Left lobe of liver (tissue), 2 donors: ENCODE results near the gene CCSER2. TPM values are rescaled to one million over a fixed set of nuclear protein-coding genes. Genes with fewer than 3 reads are reported as not detected.
A peak's percentile ranks its signal among the peaks of the same experiment; 100 is the strongest.
"Not testable (repeated sequence)": the region's sequence is repeated elsewhere in the genome, so short reads cannot be mapped to it uniquely, and the experiment has no call there.

ENCODE experiments used
- ATAC-seq: fragments of 200-7000 bp; cut with Tn5 transposase; one replicate; pipeline ENCODE4 v1.9.1; 2020; ENCODE audit warnings: mild to moderate bottlenecking, moderate library complexity
- DNase-seq: peaks from one replicate; pipeline ENCODE4 v3.0.0-alpha.2; 2020; ENCODE audit warnings: low spot score
- total RNA-seq: library from RNA; stranded (reverse); gene quantifications from one replicate; pipeline ENCODE4 v1.2.1, GENCODE V29; 2021
- donor health status: DM: no; HTN: no; CAD: no; lungs with moderate emphysema.
- donor health status: DM: no; HTN: yes; CAD: no.

The CCSER2 gene, protein sequence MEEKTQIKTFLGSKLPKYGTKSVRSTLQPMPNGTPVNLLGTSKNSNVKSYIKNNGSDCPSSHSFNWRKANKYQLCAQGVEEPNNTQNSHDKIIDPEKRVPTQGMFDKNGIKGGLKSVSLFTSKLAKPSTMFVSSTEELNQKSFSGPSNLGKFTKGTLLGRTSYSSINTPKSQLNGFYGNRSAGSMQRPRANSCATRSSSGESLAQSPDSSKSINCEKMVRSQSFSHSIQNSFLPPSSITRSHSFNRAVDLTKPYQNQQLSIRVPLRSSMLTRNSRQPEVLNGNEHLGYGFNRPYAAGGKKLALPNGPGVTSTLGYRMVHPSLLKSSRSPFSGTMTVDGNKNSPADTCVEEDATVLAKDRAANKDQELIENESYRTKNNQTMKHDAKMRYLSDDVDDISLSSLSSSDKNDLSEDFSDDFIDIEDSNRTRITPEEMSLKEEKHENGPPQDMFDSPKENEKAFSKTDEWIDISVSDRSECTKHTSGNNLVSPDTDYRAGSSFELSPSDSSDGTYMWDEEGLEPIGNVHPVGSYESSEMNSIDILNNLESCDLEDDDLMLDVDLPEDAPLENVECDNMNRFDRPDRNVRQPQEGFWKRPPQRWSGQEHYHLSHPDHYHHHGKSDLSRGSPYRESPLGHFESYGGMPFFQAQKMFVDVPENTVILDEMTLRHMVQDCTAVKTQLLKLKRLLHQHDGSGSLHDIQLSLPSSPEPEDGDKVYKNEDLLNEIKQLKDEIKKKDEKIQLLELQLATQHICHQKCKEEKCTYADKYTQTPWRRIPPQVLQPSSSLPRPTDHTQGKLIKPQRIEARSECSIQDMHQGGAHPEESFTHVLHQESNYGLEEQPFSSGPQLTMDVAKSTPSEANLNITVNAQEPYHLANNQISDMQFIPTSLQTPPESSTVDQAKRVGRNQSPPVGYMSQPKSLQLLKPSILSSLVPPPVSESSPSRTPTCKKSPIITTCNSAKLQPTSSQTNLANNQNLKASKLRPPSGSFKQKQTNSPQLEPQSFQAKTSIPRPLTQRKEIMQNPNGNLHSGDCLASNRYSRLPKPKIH
- 13.9 TPM for total RNA-seq

- ATAC-seq (peak; percentile 94), DNase-seq (peak; percentile 98)
These were observed at the start of gene CCSER2 for GRCh38 chr10:84328418-84329195. TSS of gene CCSER2 (plus strand) at chr10:84328589. CDS start at chr10:84371053, 42,464 bp downstream.

GRCh38 chr10:84279876-84280475 lies 48.4 kb upstream of the CCSER2 start:
- DNase-seq, ATAC-seq: not testable (repeated sequence)

DNA sequence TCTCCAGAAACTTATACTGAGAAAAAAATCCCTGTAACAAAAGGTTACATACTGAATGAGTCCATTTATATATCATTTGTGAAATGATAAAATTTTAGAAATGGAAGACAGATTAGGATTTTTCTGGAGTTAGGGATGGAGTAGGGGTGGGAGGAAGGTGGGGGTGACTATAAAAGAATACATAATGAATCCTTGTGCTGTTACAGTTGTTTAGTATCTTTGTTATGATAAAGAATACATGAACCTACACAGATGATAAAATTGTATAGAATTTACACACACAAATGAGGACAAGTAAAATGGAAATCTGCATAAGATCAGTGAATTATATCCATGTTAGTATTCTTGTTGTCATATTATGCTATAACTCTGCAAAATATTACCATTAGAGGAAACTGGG lies 41.7 kb upstream of the CCSER2 start:
- no peak for DNase-seq
- no peak for ATAC-seq

DNA sequence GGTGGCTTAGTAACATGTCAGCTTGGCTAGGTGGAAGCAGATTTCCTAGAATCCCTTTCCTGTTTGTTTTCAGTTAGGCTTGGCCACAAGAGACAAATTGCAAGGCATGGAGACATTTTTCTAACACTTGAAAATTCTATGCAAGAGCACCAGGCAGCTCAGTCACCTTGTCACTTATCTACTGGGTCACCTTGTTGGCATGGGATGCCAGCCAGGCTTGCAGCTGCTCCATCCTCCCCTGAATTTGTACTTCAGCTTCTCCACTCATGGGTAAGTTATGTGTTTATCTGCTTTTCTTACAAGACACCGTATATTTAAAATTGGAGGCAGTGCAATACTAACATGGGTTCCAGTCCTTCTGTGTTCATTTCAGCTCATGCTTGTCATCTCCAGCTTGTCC lies 40.2 kb upstream of the CCSER2 start:
- DNase-seq (no peak), ATAC-seq (no peak)

- no peak for ATAC-seq
- no peak for DNase-seq
These were observed 38.7 kb upstream of the CCSER2 start for GRCh38 chr10:84289521-84290200.

- ATAC-seq, result peak; percentile 52
- no peak for DNase-seq
These were observed 38.2 kb upstream of the CCSER2 start for GRCh38 chr10:84290235-84290634.

DNA sequence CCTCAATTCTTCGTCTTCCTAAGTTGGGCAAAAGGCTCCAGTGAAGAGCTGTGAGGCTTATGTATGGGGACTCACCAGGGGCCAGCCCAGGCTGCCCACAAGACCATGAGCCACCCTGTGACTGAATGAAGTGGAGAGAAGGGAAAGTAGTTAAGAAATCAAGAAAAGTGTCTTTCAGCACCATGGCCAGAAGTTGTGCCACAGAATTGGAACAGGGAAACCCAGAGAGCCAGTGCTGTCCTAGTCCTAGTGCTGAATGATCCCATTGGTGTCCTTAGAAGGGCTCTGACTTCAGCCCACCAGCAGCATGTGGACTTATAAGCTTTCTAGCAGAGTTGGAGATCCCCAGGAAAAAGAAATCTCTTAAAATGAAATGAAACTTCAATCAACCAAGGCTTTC lies 37.0 kb upstream of the CCSER2 start:
- DNase-seq (no peak), ATAC-seq (peak; percentile 65)

- ATAC-seq (no peak), DNase-seq (no peak)
These were observed 35.9 kb upstream of the CCSER2 start for GRCh38 chr10:84292502-84292901.

DNA sequence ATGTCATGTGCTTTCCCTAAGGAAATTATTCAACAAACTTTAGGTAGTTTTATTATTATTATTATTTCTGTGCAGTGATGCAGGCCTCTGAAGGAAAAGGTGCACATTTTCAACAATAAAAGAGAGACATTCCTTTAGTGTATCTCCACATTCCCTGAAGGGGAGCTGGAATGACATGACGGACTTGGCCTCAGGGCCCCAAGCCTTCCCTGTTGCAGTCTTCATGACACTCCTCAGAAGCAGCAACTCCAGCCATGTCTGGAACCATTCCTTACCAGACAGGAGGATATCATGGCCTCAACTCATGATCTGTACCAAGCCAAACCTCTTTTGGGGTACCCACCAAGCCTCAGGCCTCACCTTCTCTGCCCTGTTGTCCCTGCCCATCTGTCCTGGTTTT lies 35.2 kb upstream of the CCSER2 start:
- DNase-seq, result no peak
- no peak for ATAC-seq

- ATAC-seq (no peak), DNase-seq (no peak)
These were observed 34.8 kb upstream of the CCSER2 start for GRCh38 chr10:84293574-84294016.

DNA sequence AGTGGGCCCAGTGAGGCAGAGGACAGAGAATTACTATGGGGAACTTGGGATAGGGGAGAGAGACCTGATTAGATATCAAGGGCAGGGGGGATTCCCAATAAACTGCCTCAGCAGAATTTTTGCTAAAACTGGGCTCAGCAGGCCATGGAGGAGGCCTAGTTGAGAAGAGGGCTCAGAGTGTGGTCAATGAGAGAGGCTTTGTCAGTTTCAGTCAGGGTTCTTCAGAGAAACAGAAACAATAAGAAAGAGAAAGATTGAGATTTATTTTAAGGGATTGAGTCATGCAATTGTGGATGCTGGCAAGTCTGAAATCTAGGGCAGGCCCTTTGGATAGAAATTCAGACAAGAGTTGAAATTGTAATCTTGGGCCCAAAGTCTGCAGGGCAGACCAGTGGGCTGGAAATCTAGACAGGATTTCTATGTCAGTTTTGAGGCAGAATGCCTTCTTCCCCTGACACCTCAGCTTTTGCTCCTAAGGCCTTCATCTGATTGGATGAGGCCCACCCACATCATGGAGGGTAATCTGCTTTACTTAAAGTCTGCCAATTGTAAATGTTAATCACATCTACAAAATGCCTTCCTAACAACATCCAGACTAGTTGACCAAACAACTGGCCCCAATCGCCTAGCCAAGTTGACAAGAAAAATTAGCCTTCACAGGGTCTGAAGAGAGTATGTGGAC lies 33.5 kb upstream of the CCSER2 start:
- no peak for ATAC-seq
- no peak for DNase-seq

GRCh38 chr10:84296091-84296981 lies 32.1 kb upstream of the CCSER2 start:
- DNase-seq, result no peak
- no peak for ATAC-seq

GRCh38 chr10:84298057-84298456 lies 30.3 kb upstream of the CCSER2 start:
- DNase-seq (no peak), ATAC-seq (no peak)

DNA sequence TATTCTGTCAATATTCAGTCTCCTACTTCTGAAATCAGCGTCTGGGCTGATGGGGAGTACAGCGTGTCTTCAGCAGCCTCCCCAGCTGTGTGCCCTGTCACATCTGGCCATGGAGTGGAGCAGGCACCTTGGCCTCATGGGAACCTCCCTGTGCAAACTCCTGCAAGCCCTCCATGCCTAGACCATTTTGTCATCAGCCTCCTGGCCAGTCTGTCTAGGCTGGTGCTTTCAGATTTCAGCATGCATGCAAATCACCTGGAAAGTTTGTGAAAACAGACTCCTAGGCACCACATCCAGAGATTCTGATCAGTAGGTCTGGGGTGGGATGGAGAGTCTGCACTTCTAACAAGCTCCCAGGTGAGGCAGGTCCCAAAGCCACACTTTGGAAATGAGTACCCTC lies 26.2 kb upstream of the CCSER2 start:
- ATAC-seq (no peak), DNase-seq (no peak)

DNA sequence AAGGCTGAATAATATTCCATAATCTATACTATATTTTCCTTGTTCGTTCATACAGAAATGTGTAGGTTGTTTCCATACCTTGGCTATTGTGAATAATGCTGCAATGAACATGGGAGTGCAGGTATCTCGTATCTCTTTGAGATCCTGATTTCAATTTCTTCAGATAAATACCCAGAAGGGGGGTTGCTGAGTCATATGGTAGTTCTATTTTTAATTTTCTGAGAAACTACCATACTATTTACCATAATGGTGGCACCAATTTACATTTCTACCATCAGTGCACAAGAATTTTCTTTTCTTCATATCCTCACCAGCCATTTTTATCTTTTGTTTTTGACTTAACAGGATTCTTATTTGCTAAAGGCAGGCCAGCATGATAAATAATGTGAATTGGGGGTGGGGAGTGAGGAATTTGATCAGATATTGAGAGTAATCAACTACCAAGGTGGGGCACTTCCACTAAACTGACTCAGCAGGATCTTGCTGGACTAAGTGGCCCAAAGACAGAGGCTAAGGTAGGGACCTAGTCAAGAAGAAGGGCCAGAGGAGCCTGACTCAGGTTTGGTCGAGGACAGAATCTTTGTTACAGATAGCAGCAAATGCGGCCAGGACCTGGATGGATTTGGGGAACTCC lies 21.5 kb upstream of the CCSER2 start:
- no peak for ATAC-seq
- no peak for DNase-seq

- DNase-seq, result no peak
- no peak for ATAC-seq
These were observed 20.4 kb upstream of the CCSER2 start for GRCh38 chr10:84308021-84308420.

DNA sequence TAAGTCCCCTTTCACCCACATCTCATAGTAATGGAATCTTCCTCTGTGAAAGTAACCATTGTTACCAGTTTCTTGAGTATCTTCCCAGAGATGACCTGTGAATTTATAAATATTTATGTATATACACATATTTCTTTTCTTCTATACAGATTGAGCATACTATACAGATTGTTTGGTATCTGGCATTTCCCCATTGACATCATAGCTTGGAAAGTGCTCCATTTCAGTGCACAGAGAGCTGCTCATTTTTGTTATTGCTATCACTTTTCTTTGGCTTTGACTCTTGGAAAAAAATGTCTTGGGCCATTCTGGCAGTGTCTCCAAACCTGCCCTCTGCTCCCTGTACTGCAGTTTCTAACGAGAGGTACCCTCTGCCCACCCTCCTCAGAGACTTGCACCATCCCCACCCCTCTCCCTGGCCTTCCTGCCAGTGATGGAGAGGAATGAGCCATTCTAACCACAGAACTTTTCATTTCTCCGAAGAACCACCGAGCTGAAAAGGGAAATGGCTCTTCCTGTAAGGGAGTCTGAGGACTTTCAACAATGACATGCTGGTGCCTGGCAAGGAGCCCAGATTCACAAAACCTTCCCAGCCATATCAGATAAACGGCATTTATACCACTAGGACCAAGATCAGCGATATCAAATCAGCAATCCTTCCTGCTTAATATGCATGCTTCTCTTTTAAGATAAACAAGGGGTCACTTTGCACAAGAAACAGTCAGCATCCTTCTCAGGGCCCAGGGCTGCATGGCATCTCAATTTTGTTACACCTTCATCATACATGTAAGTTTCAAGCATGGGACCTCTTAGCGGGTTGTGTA lies 19.7 kb upstream of the CCSER2 start:
- DNase-seq (peak; percentile 55), ATAC-seq (peak; percentile 64)
